WTC11 (cell line): ENCODE results near the gene PKMYT1. TPM values are rescaled to one million over a fixed set of nuclear protein-coding genes. Genes with fewer than 3 reads are reported as not detected.

Experiments used
- ATAC-seq: fragments of 200-7000 bp; cut with Tn5 transposase; 2 replicates; pipeline ENCODE4 v1.10.0; 2021; ENCODE audit warnings: mild to moderate bottlenecking, moderate library complexity
- CTCF ChIA-PET: fragments of 300-600 bp; sonication (Branson Sonifier 250); formaldehyde crosslinking; loops from one replicate; lab custom pipeline; 2021; ENCODE audit warnings: antibody characterized with exemption; lab: Charles Lee
- POLR2A ChIA-PET: fragments of 350-600 bp; sonication (Branson Sonifier 250); formaldehyde crosslinking; loops from one replicate; lab custom pipeline; 2021; ENCODE audit warnings: antibody characterized with exemption; lab: Charles Lee
- DNase-seq: peaks from one replicate; pipeline ENCODE4 v3.0.0; 2021; ENCODE audit warnings: low spot score
- H3K27ac Mint-ChIP-seq: 2 replicates; pipeline ENCODE4 v1.8.0; 2021; ENCODE audit warnings: mixed read lengths
- H3K27me3 Mint-ChIP-seq: 2 replicates; pipeline ENCODE4 v1.8.0; 2021; ENCODE audit warnings: low read depth, mild to moderate bottlenecking, moderate library complexity, mixed read lengths
- H3K36me3 Mint-ChIP-seq: 2 replicates; pipeline ENCODE4 v1.8.0; 2021; ENCODE audit warnings: mixed read lengths
- H3K4me1 Mint-ChIP-seq: 2 replicates; pipeline ENCODE4 v1.8.0; 2022; ENCODE audit warnings: mixed read lengths
- H3K4me3 Mint-ChIP-seq: 2 replicates; pipeline ENCODE4 v1.8.0; 2021; ENCODE audit warnings: mild to moderate bottlenecking, moderate library complexity, mixed read lengths
- H3K9me3 Mint-ChIP-seq: 2 replicates; pipeline ENCODE4 v1.8.0; 2021; ENCODE audit warnings: mixed read lengths
- ARID4B ChIP-seq: sonication (generic); formaldehyde crosslinking; IDR thresholded peaks from 2 replicates; pipeline ENCODE4 v1.8.0; 2023; ENCODE audit warnings: missing genetic modification reagents, mild to moderate bottlenecking, borderline replicate concordance
- E2F5 ChIP-seq: sonication (generic); formaldehyde crosslinking; IDR thresholded peaks from 2 replicates; pipeline ENCODE4 v1.8.1; 2022; ENCODE audit warnings: mild to moderate bottlenecking, moderate library complexity, missing genetic modification reagents
- FOXK1 ChIP-seq: sonication (generic); formaldehyde crosslinking; IDR thresholded peaks from 2 replicates; pipeline ENCODE4 v1.8.0; 2022; ENCODE audit warnings: mild to moderate bottlenecking, moderate library complexity, missing genetic modification reagents
- JAZF1 ChIP-seq: fragments of 250-450 bp; sonication (Bioruptor Pico); IDR thresholded peaks from 2 replicates; pipeline ENCODE4 v1.9.0; 2021; ENCODE audit warnings: moderate library complexity, mild to moderate bottlenecking, inconsistent platforms
- JUN ChIP-seq: sonication (generic); formaldehyde crosslinking; IDR thresholded peaks from 2 replicates; pipeline ENCODE4 v1.8.0; 2023; ENCODE audit warnings: mild to moderate bottlenecking, missing genetic modification reagents
- MLX ChIP-seq: sonication (generic); formaldehyde crosslinking; IDR thresholded peaks from 2 replicates; pipeline ENCODE4 v1.8.1; 2023; ENCODE audit warnings: mild to moderate bottlenecking, missing genetic modification reagents, moderate library complexity
- MYBL2 ChIP-seq: sonication (generic); formaldehyde crosslinking; IDR thresholded peaks from 2 replicates; pipeline ENCODE4 v1.8.1; 2023; ENCODE audit warnings: mild to moderate bottlenecking, moderate library complexity, missing genetic modification reagents
- NFYB ChIP-seq: sonication (generic); formaldehyde crosslinking; conservative IDR thresholded peaks from 2 replicates; pipeline ENCODE4 v1.8.0; 2022; ENCODE audit warnings: low read depth, missing genetic modification reagents
- SMAD3 ChIP-seq: sonication (generic); formaldehyde crosslinking; IDR thresholded peaks from 2 replicates; pipeline ENCODE4 v1.8.0; 2022; ENCODE audit warnings: missing genetic modification reagents, mild to moderate bottlenecking, borderline replicate concordance
- STAT6 ChIP-seq: sonication (generic); formaldehyde crosslinking; conservative IDR thresholded peaks from 2 replicates; pipeline ENCODE4 v1.8.1; 2023; ENCODE audit warnings: mild to moderate bottlenecking, low read depth, missing genetic modification reagents, moderate library complexity
- TCF7 ChIP-seq: sonication (generic); formaldehyde crosslinking; IDR thresholded peaks from 2 replicates; pipeline ENCODE4 v1.8.0; 2022; ENCODE audit warnings: mild to moderate bottlenecking, low read depth, missing genetic modification reagents, moderate library complexity
- ZNF138 ChIP-seq: sonication (generic); formaldehyde crosslinking; conservative IDR thresholded peaks from 2 replicates; pipeline ENCODE4 v1.8.1; 2022; ENCODE audit warnings: mild to moderate bottlenecking, moderate library complexity, missing genetic modification reagents
- ZNF281 ChIP-seq: sonication (generic); formaldehyde crosslinking; IDR thresholded peaks from 2 replicates; pipeline ENCODE4 v1.8.0; 2023; ENCODE audit warnings: mild to moderate bottlenecking, missing genetic modification reagents
- ZNF671 ChIP-seq: fragments of 250-450 bp; sonication (Bioruptor Pico); IDR thresholded peaks from 2 replicates; pipeline ENCODE4 v1.8.0; 2021; ENCODE audit warnings: mild to moderate bottlenecking
- total RNA-seq: library from RNA; stranded (reverse); gene quantifications from 3 replicates; pipeline ENCODE4 v1.2.3, GENCODE V29; 2021
- TF ChIP-seq, protein P1 (sequence below): sonication (generic); formaldehyde crosslinking; IDR thresholded peaks from 2 replicates; pipeline ENCODE4 v1.8.1; 2022; ENCODE audit warnings: missing genetic modification reagents, borderline replicate concordance

PKMYT1 gene
- total RNA-seq, 1 experiment from 2014 or later, result 120 TPM

DNA sequence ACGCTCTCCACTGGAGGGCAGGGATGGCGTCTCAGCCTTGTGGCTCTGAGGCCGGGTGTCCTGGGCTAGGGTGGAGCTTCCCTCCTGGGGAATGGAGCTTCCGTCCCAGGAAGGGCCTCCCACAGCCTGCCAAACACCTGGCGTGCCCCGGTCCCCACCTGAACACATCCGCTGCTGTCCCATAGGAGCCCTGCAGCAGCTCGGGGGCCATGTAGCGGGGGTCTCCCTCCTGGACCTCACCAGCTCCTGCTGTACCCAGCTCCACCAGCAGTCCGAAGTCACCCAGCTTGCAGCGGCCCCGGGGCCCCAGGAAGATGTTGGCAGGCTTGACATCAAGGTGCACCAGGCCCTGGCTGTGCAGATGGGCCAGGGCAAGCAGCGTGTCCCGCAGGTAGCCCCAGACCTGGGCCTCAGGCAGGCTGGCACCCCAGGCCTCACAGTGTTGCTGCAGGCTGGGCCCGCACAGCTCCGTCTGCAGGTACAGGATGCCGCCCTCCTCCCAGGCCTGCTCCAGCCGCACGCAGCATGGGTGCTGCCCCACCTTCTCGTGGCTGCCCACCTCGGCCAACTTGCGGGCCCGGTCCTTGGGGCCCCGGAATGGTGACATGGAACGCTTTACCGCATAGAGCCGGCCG is 5.0 kb downstream of the PKMYT1 start:
- Mint-ChIP-seq H3K4me1 (peaks cover 14% of the 10 kb centered on the region), H3K36me3 (peaks cover 9% of the 10 kb centered on the region; the same call in 1 of the 2 replicates), H3K9me3 (no peaks in the 10 kb centered on the region), H3K27me3 (no peaks in the 10 kb centered on the region), H3K27ac (no peak overlapping the region), H3K4me3 (no peak overlapping the region)
- POLR2A ChIA-PET, result no interaction called here
- CTCF ChIA-PET, result interaction anchor here (1.0 to 1.6 kb wide), 3 partner anchors 16 to 112 kb away, joined by 3 to 5 read pairs (median 5); no protein-coding TSS in a partner anchor
- TF ChIP-seq ZNF671 (CRISPR knock-in tag) (no peak), SMAD3 (no peak), ZNF138 (CRISPR knock-in tag) (no peak), MYBL2 (CRISPR knock-in tag) (no peak), MLX (CRISPR knock-in tag) (no peak), ZNF281 (no peak)
- TF ChIP-seq, protein P1, sequence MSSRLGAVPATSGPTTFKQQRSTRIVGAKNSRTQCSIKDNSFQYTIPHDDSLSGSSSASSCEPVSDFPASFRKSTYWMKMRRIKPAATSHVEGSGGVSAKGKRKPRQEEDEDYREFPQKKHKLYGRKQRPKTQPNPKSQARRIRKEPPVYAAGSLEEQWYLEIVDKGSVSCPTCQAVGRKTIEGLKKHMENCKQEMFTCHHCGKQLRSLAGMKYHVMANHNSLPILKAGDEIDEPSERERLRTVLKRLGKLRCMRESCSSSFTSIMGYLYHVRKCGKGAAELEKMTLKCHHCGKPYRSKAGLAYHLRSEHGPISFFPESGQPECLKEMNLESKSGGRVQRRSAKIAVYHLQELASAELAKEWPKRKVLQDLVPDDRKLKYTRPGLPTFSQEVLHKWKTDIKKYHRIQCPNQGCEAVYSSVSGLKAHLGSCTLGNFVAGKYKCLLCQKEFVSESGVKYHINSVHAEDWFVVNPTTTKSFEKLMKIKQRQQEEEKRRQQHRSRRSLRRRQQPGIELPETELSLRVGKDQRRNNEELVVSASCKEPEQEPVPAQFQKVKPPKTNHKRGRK, result no peak
- TF ChIP-seq, all 79 proteins: peak for 0
- ATAC-seq (no peak), DNase-seq (no peak)

DNA sequence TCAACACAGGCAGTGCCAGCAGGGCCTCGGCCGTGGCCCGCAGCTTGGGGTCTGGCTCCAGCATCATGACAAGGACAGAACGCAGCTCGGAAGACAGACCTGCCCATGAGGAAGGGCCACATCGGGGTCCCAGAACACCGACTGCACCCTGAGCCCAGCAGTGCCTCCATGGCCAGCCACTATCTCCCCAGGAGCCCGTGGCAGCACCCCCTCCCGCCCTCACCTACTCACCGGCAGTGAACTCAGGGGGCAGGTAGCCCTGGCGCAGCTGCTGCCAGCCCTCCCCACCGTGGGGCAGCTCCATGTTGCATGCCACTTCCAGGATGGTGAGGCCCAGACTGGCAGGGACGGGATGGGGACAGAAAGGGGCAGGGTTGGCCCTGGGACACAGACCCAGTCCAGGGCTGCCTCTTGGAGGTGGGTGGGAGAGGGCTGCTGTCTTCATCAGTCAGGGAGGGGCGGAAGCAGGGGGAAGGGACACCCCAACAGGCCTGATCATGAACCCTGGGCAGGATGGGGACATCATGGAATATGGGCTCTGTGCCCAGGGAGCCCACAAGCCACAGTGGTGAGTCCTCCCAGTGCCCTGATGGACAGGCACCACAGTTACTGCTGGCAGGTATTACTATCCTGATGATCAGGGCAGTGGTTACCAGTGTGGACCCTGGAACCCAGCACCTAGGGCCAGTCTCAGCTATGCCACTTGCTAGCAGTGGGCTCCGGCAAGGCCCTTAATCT is 5.8 kb downstream of the PKMYT1 start:
- no peak for DNase-seq
- Mint-ChIP-seq H3K27ac (no peak overlapping the region), H3K9me3 (no peaks in the 10 kb centered on the region), H3K4me1 (peaks cover 14% of the 10 kb centered on the region), H3K4me3 (no peak overlapping the region), H3K36me3 (peaks cover 9% of the 10 kb centered on the region; the same call in 1 of the 2 replicates), H3K27me3 (no peaks in the 10 kb centered on the region)
- no peak for ATAC-seq
- CTCF ChIA-PET, result interaction anchor here (1.0 to 2.1 kb wide), 6 partner anchors 10 to 113 kb away, joined by 3 to 7 read pairs (median 4); partner anchors contain the start of gene KREMEN2
- POLR2A ChIA-PET, result interaction anchor here (0.7 kb wide), 2 partner anchors 9 to 10 kb away, joined by 3 to 4 read pairs; no protein-coding TSS in a partner anchor
- TF ChIP-seq FOXK1 (CRISPR knock-in tag) (no peak), JAZF1 (CRISPR knock-in tag) (no peak), JUN (no peak), E2F5 (CRISPR knock-in tag) (no peak), STAT6 (CRISPR knock-in tag) (no peak), MLX (CRISPR knock-in tag) (no peak), NFYB (CRISPR knock-in tag) (no peak), TCF7 (CRISPR knock-in tag) (no peak), ARID4B (CRISPR knock-in tag) (no peak), SMAD3 (no peak)
- TF ChIP-seq, protein P1, result no peak
